ENCODE data around the gene DOCK1.

DNA sequence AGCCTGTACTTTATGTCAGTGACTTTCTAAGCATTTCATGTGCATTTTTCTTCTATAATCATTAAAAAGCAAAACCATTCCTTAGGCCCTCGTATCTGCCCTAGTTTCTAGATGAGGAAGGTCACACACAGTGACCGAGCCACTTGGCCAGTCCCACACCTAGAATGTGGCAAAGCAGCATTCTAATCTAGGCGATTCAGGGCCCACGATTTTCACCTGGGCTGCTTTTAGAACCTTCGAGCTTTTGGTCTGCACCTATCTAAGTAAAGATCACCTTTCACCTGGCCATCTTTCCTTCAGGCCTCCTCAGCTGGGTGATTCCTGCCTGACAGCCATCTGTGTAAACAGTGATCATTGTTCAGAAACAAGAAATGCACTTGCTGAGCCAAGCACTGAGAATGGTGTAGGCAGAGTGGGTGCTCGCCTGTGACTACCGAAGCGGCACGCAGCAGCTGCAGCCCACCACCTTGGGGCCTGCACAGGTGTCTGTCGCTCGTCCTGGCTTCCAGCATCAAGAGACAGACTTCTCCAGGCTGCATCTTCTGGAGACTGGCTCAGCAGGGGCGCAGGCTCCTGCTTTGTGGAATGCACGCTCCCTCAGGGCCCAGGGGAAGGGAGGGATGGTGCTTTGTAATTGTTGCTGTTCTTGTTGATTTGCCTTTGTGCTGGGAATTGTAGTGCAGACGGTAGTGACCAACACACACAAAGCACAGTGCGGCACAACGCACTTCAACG, 440.2 kb downstream of the DOCK1 start:
- TF ChIP-seq POLR2A (IDR thresholded peaks at IDR 0.05; ENCODE audit: low read depth, low read length) (no peak), POLR2AphosphoS5 (IDR thresholded peaks at IDR 0.05; ENCODE audit: low read depth, low read length) (no peak), SPI1 (IDR thresholded peaks at IDR 0.05; ENCODE audit: low read depth, low read length) (no peak)

Measured in GM12891 (cell line).